ENCODE data around the gene TMED7.
"Not testable (repeated sequence)": the region's sequence is repeated elsewhere in the genome, so short reads cannot be mapped to it uniquely, and the experiment has no call there.

TMED7 gene

DNA sequence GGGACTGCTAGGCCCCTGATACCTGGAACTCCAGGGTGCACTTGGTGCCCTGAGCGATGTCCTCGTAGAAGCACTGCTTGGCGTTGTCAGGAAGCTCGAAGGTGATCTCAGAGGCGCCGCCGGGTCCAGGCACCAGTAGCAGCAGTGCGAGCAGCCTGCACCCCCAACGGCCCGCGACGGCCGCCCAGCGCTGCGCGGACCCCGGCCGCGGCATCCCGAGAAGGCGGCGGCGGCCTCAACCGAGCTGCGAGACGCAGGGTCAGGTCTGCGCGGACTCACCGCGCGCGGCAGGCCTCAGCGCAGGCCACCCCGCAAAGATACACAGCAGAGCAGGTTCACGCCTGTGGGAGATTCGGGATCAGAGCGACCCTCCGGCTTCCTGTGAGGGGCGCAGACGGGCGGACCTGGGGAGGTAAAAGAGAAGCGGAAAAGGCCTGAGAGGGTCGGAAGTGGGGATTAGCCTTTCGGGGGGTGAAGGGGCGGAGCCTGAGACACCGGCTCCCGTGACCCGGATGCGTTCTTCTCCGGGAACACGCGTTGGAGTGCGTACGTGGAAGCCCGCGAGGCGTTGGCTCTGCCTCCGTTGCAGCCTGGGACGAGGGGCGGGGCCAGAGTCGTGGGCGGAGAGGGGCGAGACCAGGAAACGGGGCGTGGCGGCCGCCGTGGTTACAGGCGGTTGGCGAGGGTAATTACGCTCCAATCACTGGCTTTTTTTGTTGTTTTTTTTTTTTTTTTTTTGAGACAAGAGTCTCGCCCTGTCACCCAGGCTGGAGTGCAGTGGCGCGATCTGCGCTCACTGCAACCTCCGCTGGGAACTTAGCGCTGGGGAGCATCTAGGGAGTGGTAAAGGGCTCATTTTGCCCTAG is at the start of gene TMED7:
TSS of gene TMED7 (minus strand) at position 458 of the 866 bp plus-strand sequence. CDS start at position 214, 244 bp downstream.
- DNase-seq: peak; percentile 84 to 99 (median 97)

DNA sequence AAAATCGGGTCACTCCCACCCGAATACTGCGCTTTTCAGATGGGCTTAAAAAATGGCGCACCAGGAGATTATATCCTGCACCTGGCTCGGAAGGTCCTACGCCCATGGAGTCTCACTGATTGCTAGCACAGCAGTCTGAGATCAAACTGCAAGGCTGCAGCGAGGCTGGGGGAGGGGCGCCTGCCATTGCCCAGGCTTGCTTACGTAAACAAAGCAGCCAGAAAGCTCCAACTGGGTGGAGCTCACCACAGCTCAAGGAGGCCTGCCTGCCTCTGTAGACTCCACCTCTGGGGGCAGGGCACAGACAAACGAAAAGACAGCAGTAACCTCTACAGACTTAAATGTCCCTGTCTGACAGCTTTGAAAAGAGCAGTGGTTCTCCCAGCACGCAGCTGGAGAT is 48.9 kb upstream of the TMED7 start:
- DNase-seq: not testable (repeated sequence)

DNA sequence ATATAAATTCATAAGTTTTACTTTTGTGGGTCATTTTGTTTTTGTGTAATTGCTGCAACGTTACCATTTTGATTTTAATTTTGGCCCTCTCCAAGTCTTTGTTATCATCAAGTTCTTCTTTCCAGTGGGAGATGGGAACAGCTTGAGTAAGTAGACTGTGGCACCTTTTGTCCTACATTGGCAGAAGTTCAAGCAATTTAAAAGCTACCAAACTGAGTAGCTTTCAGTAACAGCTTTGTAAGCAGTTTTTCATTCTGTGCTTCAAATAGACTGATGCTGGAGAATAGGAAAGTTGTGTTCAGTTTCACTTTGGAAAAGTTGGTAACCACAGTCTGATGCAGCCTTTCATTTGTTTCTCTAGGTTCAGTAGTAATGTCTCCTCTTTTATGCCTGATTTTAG is 47.8 kb upstream of the TMED7 start:
- DNase-seq: no peak

DNA sequence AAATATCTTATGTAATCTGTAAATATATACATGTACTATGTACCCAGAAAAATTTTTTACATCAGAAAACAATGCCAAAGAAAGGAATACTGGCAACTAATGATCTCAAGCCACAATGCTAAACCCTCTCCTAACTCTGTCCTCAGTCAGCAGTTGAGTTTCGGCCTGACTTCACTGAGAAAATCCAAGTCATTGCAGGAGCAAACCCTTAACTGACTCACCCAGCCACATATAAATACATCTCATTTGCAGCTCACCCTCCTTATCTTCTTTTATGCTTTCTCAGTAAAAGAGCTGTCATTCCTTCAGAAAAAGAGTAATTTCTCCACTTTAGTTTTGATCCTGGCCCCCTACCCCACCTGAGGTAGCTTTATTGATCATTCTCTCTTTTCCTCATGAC is 46.1 kb upstream of the TMED7 start:
- DNase-seq: no peak

DNA sequence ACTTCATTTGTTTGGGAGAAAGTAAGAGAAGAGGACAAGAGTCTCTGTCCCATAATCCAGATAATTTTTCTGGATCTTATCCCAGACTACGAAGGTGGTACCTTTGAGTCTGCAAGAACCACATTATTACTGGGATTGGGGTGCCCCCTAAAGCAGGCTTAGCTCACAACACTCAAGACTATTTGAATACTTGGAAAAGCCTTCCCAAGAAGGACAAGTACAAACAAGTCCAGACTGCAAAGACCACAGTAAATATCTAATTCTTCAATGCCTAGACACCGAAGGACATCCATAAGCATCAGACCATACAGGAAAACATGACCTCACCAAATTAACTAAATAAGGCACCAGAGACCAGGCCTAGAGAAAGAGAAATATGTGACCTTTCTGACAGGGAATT is 40.2 kb upstream of the TMED7 start:
- no peak for DNase-seq

DNA sequence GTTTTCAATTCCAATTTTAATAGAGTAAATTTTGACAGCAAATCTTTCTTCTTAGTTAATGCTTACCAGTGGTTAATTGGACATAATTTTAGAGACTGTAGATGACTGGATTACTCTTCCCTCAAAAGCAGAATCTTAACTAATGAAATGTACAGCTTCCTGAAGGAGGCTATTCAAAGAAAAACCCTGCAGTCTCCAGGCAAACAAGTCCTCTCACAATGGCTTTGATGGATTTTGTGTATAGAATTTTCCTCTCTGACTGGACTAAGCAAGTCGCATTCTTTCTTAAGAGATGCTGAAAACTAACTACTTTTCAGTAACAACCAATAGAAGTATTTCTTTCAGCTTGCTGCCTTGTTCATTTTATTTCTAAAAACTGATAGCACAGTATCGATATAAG is 35.7 kb upstream of the TMED7 start:
- DNase-seq: no peak

DNA sequence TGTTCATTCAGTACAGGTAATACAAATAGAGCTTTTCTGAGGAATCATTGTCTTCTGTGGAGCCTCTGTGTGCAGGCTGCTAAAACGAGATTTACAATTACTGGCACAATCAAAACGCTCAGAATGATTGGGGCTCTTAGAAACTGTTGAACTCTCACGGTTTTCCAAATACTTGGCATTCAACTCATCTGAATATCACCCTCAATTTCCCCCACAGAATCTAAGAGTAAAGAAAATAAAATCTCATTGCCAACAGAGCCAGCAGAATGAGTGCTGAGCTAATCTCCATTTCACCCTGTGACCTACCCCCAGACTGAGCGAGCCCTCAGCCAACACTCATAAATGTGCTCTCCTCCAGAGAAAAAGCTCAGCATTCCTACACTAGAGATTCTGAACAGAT is 35.3 kb upstream of the TMED7 start:
- no peak for DNase-seq

DNA sequence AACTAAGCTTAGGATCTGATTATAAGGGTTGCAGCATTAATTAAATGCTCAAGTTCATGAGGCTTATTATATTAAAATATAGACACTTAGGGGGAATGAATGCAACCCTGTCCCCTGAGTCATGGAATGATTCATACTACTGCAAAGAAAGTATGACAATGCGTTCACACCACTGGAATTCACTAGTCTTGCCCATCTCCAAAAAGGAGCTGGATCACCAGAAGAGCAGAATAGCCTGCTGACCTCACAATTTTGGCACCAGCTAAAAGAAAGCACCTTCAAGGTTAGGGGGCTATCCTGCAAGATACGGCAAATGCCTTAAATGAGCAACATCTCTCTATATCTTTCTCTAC is 32.0 kb upstream of the TMED7 start:
- DNase-seq: no peak

DNA sequence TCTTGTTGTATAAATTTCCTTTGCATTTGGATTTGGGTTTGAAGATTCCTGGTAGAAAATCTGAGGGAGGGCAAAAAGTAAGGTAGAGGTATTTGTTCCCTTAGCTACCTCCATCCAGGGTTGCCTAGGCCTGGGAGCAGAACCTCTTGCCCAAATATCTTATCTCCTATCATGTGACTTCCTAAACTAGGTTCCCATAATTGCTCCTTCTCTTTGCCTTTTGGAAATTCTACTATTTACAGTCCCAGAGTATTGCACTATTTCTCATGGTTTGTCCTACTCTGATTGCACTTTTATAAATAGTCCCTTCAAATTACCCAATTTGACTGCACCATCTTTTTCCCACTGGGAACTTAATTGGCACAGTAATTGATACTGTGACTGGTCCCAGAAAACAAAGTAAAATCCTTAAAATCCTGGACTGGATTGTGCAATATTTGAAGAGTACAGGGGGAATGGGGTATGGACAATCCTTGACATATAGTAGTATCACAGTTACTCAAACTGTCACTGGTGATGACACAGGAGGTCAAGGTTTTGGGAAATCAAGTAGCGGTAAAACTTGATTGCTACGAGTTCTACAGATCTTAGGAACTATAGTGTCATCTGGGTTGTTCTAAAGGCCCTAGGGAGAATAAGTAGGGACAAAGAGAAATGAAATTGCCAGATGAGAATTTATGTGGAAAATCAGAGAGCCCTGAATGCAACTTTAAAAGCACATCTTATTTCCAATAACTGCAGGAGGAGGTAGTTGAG is 31.5 kb upstream of the TMED7 start:
- DNase-seq: no peak

DNA sequence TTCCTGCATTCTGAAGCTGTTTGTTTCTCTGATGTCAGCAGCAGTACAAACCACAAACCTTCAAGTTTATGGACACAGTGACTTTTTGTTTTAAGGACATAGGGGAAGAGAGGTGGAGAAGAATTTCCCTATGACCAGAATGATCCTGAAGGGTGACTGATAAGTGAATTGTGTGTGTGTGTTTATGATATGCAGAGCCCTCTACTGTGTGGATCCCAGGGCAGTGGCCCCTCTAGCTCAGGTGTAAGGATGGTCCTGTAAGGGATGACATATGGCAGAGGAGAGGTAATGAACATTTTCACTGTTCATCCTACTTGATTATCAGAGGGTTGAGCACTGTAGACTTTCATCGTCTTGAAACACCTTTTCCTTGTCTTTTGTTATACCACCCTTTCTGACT is 30.6 kb upstream of the TMED7 start:
- no peak for DNase-seq

DNA sequence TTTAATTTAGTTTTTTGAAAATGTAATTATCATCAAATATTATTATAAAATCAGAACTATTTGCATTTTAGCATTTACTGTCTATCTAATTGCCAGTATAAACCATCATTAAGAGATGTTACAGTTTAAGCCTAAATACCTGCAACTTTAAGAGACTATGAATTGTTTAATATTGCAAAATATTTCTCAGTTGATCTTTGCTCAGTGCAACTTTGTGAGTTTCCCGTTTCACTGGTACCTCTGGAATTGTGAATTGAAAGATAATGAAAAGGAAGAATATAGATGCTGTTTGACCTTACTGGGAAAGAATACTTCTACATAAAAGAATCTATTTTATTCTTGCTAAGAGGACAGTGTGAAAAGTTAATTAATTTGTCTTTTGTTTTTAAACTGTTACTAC is 30.2 kb upstream of the TMED7 start:
- no peak for DNase-seq

DNA sequence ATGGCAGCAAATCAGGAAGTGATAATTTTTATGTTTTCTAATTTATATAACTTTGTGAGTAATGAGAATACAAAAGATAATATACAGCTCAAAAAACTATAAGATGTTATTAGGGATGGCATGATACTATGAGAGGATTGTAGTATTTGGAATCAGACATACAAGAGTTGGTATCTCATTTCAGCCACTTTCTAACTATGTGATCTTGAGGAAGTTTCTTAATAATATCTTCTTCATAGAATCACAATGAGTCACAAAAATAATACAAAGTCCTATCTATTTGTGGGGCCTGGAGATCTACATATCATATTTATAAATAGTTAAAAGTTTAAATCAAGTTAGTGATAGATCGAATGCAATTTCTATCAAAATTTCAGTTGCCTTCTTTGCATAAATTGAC is 23.7 kb upstream of the TMED7 start:
- DNase-seq: no peak

DNA sequence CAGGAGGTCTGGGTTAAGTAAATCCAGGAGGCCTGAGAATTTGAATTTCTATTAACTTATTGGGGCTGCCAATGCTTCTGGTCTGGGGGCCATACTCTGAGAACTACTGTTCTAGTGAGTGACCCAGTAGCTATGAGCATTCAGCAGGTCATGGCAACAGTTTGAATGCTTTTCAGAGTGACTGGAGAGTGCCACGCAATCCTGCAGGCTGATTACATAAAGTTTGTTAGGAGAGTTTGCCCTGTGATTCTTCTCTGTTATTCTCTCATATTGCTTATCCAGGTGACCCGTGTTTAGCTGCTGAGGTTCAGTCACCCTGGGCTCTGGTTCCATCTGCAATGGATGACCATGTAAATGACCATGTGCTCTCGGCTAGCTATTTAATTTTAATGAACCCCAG is 22.2 kb upstream of the TMED7 start:
- no peak for DNase-seq

DNA sequence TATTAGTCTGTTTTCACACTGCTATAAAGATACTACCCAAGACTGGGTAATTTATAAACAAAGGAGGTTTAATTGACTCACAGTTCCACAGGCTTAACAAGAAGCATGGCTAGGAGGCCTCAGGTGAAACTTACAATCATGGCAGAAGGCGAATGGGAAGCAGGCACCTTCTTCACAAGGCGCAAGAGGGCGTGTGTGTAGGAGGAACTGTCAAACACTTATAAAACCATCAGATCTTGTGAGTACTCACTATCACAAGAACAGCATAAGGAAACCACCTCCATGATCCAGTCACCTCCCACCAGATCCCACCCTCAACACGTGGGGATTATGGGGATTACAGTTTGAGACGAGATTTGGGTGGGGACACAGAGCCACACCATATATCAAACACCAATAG is 19.6 kb upstream of the TMED7 start:
- DNase-seq: not testable (repeated sequence)

DNA sequence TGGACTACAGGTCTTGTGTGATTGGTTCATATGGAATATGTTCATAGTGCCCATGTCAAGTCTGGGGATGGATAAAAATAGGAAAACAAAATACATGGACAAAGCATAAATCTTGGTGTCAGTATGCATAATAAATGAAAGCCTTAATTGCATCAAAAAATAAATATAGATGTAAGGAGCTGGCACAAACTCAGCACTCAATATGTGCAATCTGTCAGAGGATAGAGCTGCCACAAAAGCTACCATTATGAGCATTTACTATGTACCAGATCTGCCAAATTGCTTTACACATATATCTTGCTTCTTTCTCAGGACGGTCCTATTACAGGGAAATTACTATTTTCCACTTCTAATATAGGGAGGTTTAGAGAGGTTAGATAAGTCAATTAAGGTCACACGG is 18.2 kb upstream of the TMED7 start:
- DNase-seq: no peak

DNA sequence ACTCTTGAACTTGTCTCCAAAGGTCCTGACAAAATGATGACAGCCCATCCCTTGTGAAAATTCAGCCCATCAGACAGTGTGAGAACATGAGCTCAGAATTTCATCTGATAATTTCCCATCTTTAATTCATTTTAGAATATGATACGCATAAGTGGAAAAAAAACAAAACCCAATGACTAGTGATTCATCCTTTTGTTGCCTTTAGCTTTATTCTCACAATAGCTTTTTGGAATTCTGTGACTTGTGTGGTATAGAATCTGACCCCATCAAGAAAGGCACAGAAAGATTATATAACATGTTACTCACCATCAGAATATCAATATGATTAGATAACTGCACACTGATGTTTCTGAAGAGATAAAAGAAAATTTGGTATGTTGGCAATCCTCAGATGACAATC is 16.1 kb upstream of the TMED7 start:
- no peak for DNase-seq

DNA sequence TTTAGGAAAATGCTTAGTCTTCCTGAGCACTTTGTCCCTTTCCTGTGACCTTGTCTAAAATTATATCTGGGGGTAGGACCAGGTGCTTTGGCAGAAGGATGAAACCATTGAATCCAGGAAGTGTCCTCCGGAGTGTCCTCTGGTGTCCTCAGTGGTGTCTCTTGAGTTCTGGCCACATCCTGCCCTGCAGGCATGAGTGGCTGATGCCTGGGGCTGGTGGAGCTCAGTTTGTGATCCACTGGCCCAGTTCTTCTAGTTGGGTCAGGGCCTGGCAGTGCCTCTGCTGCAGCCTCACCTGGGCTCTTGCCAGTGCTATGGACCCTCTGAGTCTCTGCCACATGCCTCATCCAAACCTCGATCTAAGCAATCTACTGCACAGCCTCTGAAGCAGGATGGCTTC is 14.4 kb upstream of the TMED7 start:
- DNase-seq: no peak

DNA sequence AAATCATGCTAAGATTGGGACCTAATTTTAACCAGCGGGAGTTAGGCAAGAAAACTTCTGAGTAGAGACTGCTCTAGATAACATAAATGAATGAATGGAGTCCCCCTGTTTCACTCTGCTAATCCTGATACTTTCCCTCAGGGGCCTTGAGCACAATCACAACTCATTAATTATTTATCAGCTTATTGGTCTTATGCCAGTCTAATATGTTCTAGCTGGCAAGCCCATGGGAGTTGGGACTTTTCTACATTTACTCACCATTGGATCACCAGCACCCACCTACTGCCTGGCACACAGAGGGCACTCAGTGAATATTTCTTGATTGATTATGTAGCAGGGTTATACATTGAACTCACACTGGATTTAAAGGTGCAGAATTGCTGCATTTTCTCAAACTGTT is 13.5 kb upstream of the TMED7 start:
- no peak for DNase-seq

DNA sequence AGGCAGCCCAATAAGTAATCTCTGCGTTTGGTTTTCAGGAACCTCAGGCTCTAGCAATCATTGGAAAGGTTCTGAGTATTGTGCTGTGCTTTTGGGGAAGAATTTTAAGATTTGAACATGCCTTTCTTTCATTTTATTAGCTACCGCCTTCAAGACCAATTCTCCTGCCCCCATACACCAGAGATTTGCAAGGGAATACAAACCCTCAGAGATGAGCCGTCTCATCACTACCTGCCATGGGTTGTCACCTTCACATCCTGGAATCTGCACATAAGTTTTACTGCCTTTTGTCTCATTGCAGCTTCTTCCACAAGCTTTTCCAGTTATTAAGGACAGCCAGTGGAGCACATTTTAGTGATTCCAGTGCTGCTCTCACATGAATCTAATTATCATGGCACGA is 11.7 kb upstream of the TMED7 start:
- DNase-seq: no peak

DNA sequence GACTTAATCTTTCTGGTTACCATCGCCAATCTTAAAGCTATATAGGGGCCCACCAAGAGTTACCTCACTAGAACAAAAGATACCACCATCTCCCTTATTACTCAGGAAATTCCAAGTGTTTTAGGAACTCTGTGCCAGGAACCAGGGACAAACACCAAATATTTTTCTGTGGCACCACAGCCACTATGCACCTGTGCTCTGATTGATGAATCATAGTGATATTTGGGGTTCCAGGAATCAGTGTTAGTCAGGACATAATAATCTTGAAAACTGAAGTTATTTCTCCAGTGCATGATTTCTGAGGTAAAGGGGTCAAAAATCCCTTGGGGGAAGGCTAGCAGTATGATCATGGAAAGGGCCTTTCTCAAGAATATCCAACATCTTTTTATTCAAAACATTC is 10.2 kb upstream of the TMED7 start:
- no peak for DNase-seq

DNA sequence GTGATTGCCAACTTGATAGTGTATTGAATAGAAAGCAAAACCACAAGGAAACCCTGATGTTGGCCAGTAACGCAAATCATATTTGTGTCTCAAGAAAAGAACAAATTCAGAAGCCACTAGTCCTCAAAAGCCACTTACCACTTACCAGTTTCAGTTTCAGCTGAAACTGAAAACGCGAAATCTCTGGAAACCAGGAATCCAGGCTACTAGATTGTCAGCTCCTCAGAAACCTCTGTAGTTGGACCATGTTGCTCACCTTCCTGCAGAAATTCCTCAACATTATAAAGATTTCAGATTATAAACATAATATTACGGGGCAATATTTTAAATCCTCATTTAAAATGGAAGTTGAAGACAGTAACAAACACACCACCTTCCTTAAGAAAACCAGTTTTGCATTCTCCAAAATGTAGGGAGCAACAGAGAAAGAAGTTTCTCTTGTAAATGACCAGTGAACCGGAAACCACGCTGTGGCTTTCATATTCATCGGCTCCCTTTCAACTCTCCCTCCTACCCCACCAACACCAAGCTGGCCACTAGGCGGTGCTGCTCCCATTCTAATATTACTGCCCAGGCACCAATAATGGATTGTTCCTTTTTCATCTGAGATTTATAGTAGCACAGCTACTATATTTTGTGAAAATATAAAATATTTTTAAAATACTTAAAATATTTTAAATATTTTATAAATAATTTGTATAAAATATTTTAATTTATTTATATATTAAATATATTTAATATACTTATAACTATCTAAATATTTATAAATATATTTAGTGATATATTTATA is 8.7 kb upstream of the TMED7 start:
- DNase-seq: peak in 54 of 56 donors; percentile 2 to 94 (median 70)

DNA sequence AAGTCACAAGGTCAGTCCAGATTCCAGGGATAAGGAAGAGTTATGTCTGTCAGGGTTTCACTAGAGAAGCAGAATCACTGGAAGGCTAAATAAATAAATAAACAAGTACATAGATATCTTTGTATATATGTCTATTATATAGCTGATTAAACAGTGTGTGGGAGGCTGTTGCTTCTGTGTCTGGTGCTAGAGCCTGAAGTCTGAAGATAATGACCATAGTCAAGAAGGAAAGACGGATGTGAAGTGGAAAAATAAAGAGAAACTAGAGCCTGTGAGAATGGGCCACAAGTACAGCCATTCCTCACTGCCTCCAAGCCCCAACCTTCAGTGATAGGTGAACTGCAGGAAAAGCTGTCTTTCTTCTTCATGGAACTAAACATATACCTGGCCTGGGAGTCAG is 4.1 kb upstream of the TMED7 start:
- DNase-seq: no peak
